ENCODE results near the gene ZBTB48.
"Not testable (repeated sequence)": the region's sequence is repeated elsewhere in the genome, so short reads cannot be mapped to it uniquely, and the experiment has no call there.

The ZBTB48 gene

DNA sequence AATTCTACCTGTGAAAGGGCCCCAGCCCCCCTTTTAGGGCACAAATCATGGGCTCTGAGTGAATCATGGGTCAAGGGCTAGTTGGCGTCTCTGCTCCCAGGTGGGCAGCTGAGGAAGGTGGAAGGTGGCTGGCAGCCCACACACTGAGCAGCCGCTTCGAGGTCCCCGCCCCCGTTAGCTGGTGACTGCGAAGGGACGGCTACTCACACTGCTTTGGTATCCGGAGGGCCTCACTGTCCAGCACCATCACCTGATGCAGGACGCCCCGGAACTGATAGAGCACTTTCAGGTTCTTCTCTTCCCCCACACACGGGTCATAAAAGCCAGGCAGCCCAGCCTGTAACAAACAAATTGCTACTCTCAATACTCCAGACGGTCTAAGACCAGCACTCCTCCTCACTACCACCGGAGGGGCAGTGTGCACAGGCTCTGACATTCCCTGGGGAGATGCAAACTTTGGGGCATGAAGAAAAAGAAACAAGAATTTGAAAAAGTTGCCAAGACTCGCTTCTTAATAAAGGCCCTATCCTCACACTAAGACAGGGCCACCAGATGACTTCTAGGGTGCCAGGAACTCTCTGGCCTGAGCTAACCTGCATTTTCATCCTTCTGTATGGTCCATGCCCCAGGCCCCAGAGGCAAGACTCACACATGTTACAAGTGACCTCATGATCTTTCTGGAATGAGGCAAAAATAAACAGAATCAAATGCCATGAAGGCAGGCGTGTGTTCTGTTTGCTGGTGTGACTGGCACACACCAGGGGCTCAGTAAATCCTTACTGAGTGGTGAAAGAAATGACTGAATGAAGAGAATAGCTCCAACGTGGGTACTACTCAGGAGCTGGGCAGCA is 56.3 kb downstream of the ZBTB48 start:
- no peak for DNase-seq

DNA sequence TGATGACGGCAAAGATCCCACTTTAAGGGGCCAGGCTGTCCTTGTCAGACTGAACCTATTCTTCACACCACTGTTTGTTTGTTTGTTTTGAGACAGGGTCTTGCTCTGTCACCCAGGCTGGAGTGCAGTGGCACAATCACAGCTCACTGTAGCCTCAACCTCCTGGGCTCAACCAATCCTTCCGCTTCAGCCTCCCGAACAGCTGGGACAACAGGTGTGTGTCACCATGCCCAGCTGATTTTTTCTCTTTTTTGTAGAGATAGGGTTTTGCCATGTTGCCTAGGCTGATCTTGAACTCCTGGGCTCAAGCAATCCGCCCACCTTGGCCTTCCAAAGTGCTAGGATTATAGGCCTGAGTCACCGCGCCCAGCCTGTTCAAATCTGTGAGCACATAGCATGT is 57.0 kb downstream of the ZBTB48 start:
- DNase-seq = not testable (repeated sequence)

DNA sequence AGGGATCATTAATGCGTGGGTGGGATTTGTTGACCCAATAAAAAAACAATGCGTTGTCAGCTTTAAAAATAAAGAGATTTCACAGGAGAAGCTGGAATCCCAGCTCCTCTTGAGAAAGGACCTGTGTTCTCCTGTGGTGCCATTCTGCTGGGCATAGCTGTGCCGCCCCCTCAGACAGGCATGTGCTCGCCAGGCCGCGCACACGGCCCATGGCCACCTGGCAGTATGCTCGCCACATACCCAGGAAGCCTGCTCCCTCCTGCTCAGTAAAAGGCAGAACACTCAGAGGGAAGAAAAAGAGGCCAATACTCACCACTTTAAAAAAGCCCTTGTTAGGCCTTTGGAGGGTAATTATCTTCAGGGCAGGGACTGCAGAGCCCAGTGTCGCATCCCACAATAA is 58.0 kb downstream of the ZBTB48 start:
- no peak for DNase-seq

DNA sequence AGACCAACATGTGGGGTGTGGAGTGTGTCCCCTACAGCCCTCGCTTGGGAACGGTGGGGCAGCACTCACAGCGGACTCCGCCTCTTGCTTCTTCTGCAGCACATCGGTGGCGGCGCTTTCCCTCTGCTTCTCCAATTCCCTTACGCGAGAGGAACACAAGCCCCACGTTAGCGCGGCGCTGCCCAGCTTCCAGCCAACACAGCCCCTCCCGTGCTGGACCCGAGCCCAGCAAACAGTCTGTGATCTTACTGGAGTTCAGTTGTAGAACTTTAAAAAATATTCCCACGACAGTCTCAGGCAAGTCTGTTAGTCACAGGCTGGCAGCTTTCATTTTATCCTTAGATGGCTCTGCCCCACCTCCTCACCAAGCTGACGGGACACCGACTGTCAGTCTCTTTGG is 58.4 kb downstream of the ZBTB48 start:
- no peak for DNase-seq

Measured in CD4-positive, alpha-beta T cell treated with Interleukin-15 for 1 hour (primary cell).